ENCODE measurements around the gene LRP1B.

The LRP1B gene

DNA sequence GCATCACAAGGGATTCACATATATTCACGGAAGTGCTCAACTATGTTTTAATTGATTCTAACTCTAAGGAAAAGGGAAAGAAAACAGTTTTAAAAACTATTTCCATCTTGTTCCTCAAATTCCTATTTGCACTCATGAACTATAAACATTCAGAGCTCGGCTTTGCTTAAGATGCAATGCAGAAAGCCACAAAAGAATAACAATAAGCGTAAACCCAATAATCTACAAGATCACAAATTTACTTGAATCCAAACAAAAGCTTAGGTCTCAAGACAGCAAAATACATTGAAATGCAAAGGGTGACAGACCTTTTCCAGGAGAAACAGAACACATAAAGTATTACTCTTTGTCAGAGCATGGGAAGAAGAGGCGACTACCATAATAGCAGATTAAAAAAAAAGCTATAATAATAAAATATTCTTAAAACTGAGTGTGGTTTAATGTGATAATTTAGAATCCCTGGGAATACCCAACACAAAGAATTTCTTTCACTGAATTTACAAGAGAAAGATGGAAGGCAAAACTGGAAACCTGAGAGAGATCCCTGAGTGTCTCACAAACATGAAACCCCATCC lies 1094.9 kb downstream of the LRP1B start:
- TF ChIP-seq, protein P1, sequence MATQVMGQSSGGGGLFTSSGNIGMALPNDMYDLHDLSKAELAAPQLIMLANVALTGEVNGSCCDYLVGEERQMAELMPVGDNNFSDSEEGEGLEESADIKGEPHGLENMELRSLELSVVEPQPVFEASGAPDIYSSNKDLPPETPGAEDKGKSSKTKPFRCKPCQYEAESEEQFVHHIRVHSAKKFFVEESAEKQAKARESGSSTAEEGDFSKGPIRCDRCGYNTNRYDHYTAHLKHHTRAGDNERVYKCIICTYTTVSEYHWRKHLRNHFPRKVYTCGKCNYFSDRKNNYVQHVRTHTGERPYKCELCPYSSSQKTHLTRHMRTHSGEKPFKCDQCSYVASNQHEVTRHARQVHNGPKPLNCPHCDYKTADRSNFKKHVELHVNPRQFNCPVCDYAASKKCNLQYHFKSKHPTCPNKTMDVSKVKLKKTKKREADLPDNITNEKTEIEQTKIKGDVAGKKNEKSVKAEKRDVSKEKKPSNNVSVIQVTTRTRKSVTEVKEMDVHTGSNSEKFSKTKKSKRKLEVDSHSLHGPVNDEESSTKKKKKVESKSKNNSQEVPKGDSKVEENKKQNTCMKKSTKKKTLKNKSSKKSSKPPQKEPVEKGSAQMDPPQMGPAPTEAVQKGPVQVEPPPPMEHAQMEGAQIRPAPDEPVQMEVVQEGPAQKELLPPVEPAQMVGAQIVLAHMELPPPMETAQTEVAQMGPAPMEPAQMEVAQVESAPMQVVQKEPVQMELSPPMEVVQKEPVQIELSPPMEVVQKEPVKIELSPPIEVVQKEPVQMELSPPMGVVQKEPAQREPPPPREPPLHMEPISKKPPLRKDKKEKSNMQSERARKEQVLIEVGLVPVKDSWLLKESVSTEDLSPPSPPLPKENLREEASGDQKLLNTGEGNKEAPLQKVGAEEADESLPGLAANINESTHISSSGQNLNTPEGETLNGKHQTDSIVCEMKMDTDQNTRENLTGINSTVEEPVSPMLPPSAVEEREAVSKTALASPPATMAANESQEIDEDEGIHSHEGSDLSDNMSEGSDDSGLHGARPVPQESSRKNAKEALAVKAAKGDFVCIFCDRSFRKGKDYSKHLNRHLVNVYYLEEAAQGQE (IDR thresholded peaks at IDR 0.05; ENCODE audit: low read depth): no peak
- no peak for TF ChIP-seq RAD21 (IDR thresholded peaks at IDR 0.05; ENCODE audit: low read depth)
- TF ChIP-seq CEBPB (IDR thresholded peaks at IDR 0.05): no peak

DNA sequence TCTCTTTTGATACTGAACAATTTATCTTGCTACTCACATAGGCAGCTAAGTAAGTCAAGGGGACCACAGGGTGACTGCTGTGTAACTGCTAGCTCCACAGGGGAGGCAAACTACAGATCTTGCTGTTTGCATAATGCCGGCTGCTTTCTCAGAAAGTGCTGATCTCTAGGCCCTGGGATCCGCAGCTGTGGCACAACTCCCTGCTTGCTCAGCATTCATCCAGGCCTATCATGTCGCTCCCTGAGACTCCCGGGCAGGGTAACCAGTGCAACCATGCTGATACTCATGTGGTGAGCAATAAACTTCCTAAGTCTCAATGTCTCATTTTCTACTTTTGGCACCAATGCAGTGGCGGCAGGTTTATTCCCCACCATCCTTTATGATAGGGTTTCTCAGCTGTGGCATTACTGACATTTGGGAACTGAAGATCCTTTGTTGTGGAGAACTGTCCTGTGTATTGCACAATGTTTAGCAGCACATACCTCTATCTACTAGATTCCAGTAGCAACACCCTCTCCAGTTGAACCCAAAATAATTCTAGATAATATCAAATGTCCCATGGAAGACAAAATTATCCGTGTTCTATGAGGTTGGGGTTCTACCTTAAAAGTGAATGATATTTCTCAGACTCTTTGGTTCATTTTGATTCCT lies 1101.3 kb downstream of the LRP1B start:
- TF ChIP-seq YY1 (IDR thresholded peaks at IDR 0.05; ENCODE audit: low read depth): no peak
- no peak for TF ChIP-seq TAF1 (IDR thresholded peaks at IDR 0.05; ENCODE audit: low read depth)
- no peak for TF ChIP-seq TCF12 (IDR thresholded peaks at IDR 0.05; ENCODE audit: low read depth)
- TF ChIP-seq, protein P2, sequence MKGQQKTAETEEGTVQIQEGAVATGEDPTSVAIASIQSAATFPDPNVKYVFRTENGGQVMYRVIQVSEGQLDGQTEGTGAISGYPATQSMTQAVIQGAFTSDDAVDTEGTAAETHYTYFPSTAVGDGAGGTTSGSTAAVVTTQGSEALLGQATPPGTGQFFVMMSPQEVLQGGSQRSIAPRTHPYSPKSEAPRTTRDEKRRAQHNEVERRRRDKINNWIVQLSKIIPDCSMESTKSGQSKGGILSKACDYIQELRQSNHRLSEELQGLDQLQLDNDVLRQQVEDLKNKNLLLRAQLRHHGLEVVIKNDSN (IDR thresholded peaks at IDR 0.05): no peak
- TF ChIP-seq RAD21 (IDR thresholded peaks at IDR 0.05; ENCODE audit: low read depth): no peak
- TF ChIP-seq ZBTB7A (IDR thresholded peaks at IDR 0.05; ENCODE audit: low read depth): no peak
- no peak for TF ChIP-seq NFIC (IDR thresholded peaks at IDR 0.05)
- no peak for TF ChIP-seq CEBPB (IDR thresholded peaks at IDR 0.05)
- TF ChIP-seq, protein P3, sequence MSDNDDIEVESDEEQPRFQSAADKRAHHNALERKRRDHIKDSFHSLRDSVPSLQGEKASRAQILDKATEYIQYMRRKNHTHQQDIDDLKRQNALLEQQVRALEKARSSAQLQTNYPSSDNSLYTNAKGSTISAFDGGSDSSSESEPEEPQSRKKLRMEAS (IDR thresholded peaks at IDR 0.05): no peak
- TF ChIP-seq EGR1 (IDR thresholded peaks at IDR 0.05): no peak
- TF ChIP-seq, protein P1 (IDR thresholded peaks at IDR 0.05; ENCODE audit: low read depth): no peak
- TF ChIP-seq CREB1 (IDR thresholded peaks at IDR 0.05; ENCODE audit: low read depth): no peak
- no peak for TF ChIP-seq FOXM1 (IDR thresholded peaks at IDR 0.05; ENCODE audit: borderline replicate concordance, low read depth)
- TF ChIP-seq TEAD4 (IDR thresholded peaks at IDR 0.05): no peak

DNA sequence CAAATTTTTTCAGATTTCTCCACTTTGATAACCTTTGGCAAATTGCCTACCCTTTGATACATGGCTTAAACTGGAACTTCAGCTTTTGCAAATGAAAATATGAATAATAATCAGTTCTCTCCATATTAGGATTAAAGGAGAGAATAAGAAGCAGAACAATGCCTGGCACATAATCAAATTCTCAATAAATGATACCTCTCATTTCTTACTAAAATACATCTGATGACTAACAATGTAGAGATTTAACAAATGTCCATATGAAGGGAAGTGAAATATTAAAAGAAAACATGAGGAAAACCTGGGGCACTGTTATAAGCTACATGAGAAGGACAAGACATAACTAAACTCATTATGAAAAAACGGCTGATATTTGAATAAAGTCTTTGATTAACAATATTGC lies 1103.6 kb downstream of the LRP1B start:
- TF ChIP-seq TAF1 (IDR thresholded peaks at IDR 0.05; ENCODE audit: low read depth): no peak
- no peak for TF ChIP-seq ZBTB7A (IDR thresholded peaks at IDR 0.05; ENCODE audit: low read depth)

DNA sequence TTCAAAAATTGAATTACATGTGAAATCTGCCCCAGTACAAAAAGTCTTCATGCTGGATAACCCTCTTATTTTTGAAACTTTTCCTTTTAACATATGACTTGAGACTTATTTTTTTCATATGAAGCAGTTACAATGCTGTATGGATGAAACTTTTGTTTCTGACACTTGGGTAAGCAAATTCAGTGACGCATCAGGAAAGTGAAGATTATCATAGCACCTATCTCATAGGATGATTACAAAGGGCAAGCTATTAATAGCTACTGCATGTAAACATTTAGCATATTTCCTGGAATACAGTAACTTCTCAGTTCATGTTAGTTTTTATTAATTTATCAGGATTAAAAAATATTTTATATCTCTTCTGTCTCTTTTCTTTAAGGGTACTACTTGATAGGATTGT lies 1109.2 kb downstream of the LRP1B start:
- TF ChIP-seq NFIC (IDR thresholded peaks at IDR 0.05) (no peak), EGR1 (IDR thresholded peaks at IDR 0.05) (no peak), FOXM1 (IDR thresholded peaks at IDR 0.05; ENCODE audit: borderline replicate concordance, low read depth) (no peak), EP300 (IDR thresholded peaks at IDR 0.05; ENCODE audit: borderline replicate concordance) (no peak)
- TF ChIP-seq, protein P1 (IDR thresholded peaks at IDR 0.05; ENCODE audit: low read depth): no peak

DNA sequence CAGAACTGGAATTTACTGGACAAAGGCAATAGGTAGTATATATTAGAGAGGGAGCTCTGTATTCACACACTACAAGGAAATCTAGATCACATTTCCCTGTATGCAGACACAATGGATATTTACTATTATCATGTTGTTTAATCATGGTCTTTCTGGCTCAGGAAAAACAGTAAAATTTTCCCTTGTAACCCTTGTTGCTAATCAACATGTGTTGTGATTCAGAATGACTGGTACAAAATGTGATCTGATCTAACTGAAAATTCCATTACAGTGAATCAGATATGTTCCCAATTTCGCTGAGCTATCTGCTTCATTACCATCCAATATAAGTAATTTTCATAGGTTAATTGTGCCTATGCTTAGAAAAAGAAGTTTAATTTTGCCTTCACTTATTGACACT lies 1109.7 kb downstream of the LRP1B start:
- TF ChIP-seq, protein P3 (IDR thresholded peaks at IDR 0.05): no peak
- TF ChIP-seq EGR1 (IDR thresholded peaks at IDR 0.05): no peak
- TF ChIP-seq NFIC (IDR thresholded peaks at IDR 0.05): no peak
- TF ChIP-seq YY1 (IDR thresholded peaks at IDR 0.05; ENCODE audit: low read depth): no peak
- no peak for TF ChIP-seq TCF12 (IDR thresholded peaks at IDR 0.05; ENCODE audit: low read depth)
- no peak for TF ChIP-seq ZBTB7A (IDR thresholded peaks at IDR 0.05; ENCODE audit: low read depth)
- no peak for TF ChIP-seq TEAD4 (IDR thresholded peaks at IDR 0.05)
- TF ChIP-seq RAD21 (IDR thresholded peaks at IDR 0.05; ENCODE audit: low read depth): no peak
- TF ChIP-seq FOXM1 (IDR thresholded peaks at IDR 0.05; ENCODE audit: borderline replicate concordance, low read depth): no peak
- TF ChIP-seq TAF1 (IDR thresholded peaks at IDR 0.05; ENCODE audit: low read depth): no peak
- no peak for TF ChIP-seq CEBPB (IDR thresholded peaks at IDR 0.05)
- no peak for TF ChIP-seq CREB1 (IDR thresholded peaks at IDR 0.05; ENCODE audit: low read depth)
- TF ChIP-seq EP300 (IDR thresholded peaks at IDR 0.05; ENCODE audit: borderline replicate concordance): no peak

Data from Ishikawa (cell line).